Stomach (tissue), 9 donors: Measurements from ENCODE around the gene TDRD7. TPM values are rescaled to one million over a fixed set of nuclear protein-coding genes. Genes with fewer than 3 reads are reported as not detected.

Source experiments
- DNase-seq, 2 donors: peaks; one replicate each; pipeline versions ENCODE4 v3.0.0 to v3.0.0-alpha.2; 2013 to 2019
- H3K27ac ChIP-seq, 5 donors: fragments of 200-600 bp in 4 of 5; sonication (generic) in 4 of 5; one replicate each; pipeline ENCODE4 v1.5.1; 2013 to 2019; ENCODE audit warnings: mild to moderate bottlenecking in 1 of 5, moderate library complexity in 1 of 5
- H3K27me3 ChIP-seq, 3 donors: fragments of 200-600 bp; sonication (generic); one replicate each; pipeline ENCODE4 v1.5.1; 2017 to 2019; ENCODE audit warnings: mixed run types in 1 of 3
- H3K36me3 ChIP-seq, 4 donors: fragments of 200-600 bp; sonication (generic); 1 replicate in 3 of 4; 2 replicates in 1 of 4; pipeline ENCODE4 v1.5.1; 2016 to 2019
- H3K4me1 ChIP-seq, 4 donors: fragments of 200-600 bp; sonication (generic); one replicate each; pipeline ENCODE4 v1.5.1; 2016 to 2019
- H3K4me3 ChIP-seq, 4 donors: fragments of 200-600 bp; sonication (generic) in 3 of 4; one replicate each; pipeline ENCODE4 v1.5.1; 2016 to 2019; ENCODE audit warnings: mild to moderate bottlenecking in 1 of 4
- H3K9me3 ChIP-seq, 4 donors: fragments of 200-600 bp; sonication (generic); one replicate each; pipeline ENCODE4 v1.5.1; 2016 to 2019
- CTCF ChIP-seq, 7 experiments: fragments of 450-650 bp in 4 of 7; fragments of 200-600 bp in 3 of 7; sonication (generic) in 3 of 7; IDR thresholded peaks; one replicate each; pipeline ENCODE4 v1.5.1; 2016 to 2019; ENCODE audit warnings: antibody characterized with exemption in 7 of 7, control low read depth in 2 of 7, mild to moderate bottlenecking in 1 of 7
- EP300 ChIP-seq: sonication (generic); formaldehyde crosslinking; IDR thresholded peaks from one replicate; pipeline ENCODE4 v1.6.1; 2017; ENCODE audit warnings: antibody characterized with exemption
- POLR2A ChIP-seq, 4 donors: fragments of 450-650 bp; IDR thresholded peaks; one replicate each; pipeline ENCODE4 v1.6.1; 2016; ENCODE audit warnings: antibody characterized with exemption in 4 of 4, control low read depth in 2 of 4, mild to moderate bottlenecking in 1 of 4, moderate library complexity in 1 of 4
- POLR2AphosphoS5 ChIP-seq, 3 donors: sonication (generic); formaldehyde crosslinking; IDR thresholded peaks; one replicate each; pipeline ENCODE4 v1.6.1; 2016; ENCODE audit warnings: antibody characterized with exemption in 3 of 3
- WGBS, 5 donors: extraction: QIAGEN DNeasy Blood & Tissue Kit in 3 of 5; methylation state at CpG; one replicate each; pipeline versions ENCODE4 v1.1.5 to v1.1.7; 2013 to 2018; 5-methylcytosine and 5-hydroxymethylcytosine counted together
- intact Hi-C: fragments of 100-400 bp; cut with DNase I; formaldehyde crosslinking; loops from one replicate; pipeline ENCODE4 v1.15.1; 2023; ENCODE audit warnings: low total_unique reads
- polyA plus RNA-seq, 3 donors: library from polyadenylated mRNA; stranded (reverse); fragments of 200-250 nt; gene quantifications; one replicate each; pipeline ENCODE4 v1.2.3, GENCODE V29; 2013
- total RNA-seq, 5 donors: library from RNA; depleted of rRNA; stranded (reverse); fragments of >200 nt; gene quantifications; one replicate each; pipeline versions ENCODE4 v1.1.0 to v1.2.3, GENCODE V29; 2014 to 2016
- donor health status: healthy with polysubstance abuse.
- donor health status: Bipolar disorder and iron deficiency.
- donor health status: healthy.

Gene TDRD7
- total and polyA plus RNA-seq, 8 donors: 4.7 to 20.1 (median 9.1) TPM

- H3K27ac ChIP-seq: no peak overlapping the region
- peaks cover 0 to 18% (median 14%) of the 10 kb centered on the region in 4 donors for H3K36me3 ChIP-seq
- 33 to 54% (median 44%) methylated on average over 5 of the region's 5 CpGs for WGBS, 5 donors
- no peaks in the 10 kb centered on the region for H3K9me3 ChIP-seq
- TF ChIP-seq CTCF (IDR thresholded peaks at IDR 0.05) (no peak), POLR2AphosphoS5 (IDR thresholded peaks at IDR 0.05) (no peak), EP300 (no peak), POLR2A (IDR thresholded peaks at IDR 0.05) (no peak)
- intact Hi-C loops: no loop called here
- no peak for DNase-seq
- peaks cover 0 to 18% (median 18%) of the 10 kb centered on the region in 3 donors for H3K27me3 ChIP-seq
- H3K4me3 ChIP-seq: no peak overlapping the region
- peaks cover 17 to 50% (median 36%) of the 10 kb centered on the region in 4 donors for H3K4me1 ChIP-seq
Measured at GRCh38 chr9:97500263-97500662, 88.4 kb downstream of the TDRD7 start.

GRCh38 chr9:97500765-97501176 lies 88.9 kb downstream of the TDRD7 start:
- Histone ChIP-seq H3K27ac (peak overlapping the region in 4 of 5 donors; percentile 55 to 92 (median 78)), H3K4me3 (peak overlapping the region; percentile 66 to 87 (median 84)), H3K4me1 (peaks cover 22 to 55% (median 38%) of the 10 kb centered on the region in 4 donors), H3K36me3 (peaks cover 0 to 13% (median 12%) of the 10 kb centered on the region in 4 donors), H3K9me3 (no peaks in the 10 kb centered on the region), H3K27me3 (peaks cover 0 to 18% (median 18%) of the 10 kb centered on the region in 3 donors)
- DNase-seq: no peak
- 16 to 23% (median 20%) methylated on average over 6 of the region's 6 CpGs for WGBS, 5 donors
- TF ChIP-seq POLR2AphosphoS5 (IDR thresholded peaks at IDR 0.05) (no peak), CTCF (IDR thresholded peaks at IDR 0.05) (no peak), POLR2A (IDR thresholded peaks at IDR 0.05) (no peak), EP300 (no peak)
- intact Hi-C loops: no loop called here

- intact Hi-C loops: no loop called here
- peak; percentile 80 to 85 for DNase-seq
Measured at GRCh38 chr9:97501177-97501971, 89.5 kb downstream of the TDRD7 start, which contains the start of gene TMOD1. TMOD1 (plus strand) TSS chr9:97501666; CDS start chr9:97524189, 22,523 bp downstream.

More at GRCh38 chr9:97501177-97501971, 89.5 kb downstream of the TDRD7 start, which contains the start of gene TMOD1:
- Histone ChIP-seq H3K27ac (peak within 1 kb of the TSS; percentile 71 to 92 (median 86)), H3K27me3 (peaks cover 0 to 18% (median 18%) of the 10 kb centered on the region in 3 donors), H3K4me1 (peaks cover 23 to 60% (median 40%) of the 10 kb centered on the region in 4 donors), H3K9me3 (no peaks in the 10 kb centered on the region), H3K36me3 (peaks cover 0 to 8% (median 7%) of the 10 kb centered on the region in 4 donors), H3K4me3 (peak within 1 kb of the TSS; percentile 66 to 87 (median 84))
- no peak for TF ChIP-seq EP300
- peak in 2 of 7 experiments; percentile 10 to 50 for TF ChIP-seq CTCF (IDR thresholded peaks at IDR 0.05)
- no peak for TF ChIP-seq POLR2AphosphoS5 (IDR thresholded peaks at IDR 0.05)
- TF ChIP-seq POLR2A (IDR thresholded peaks at IDR 0.05): no peak
- 0 to 2% (median 1%) methylated on average over 21 to 82 of the region's 87 CpGs for WGBS, 5 donors
